Cardiac septum (tissue), 1 donor: ENCODE data around the gene NCLN. TPM values are rescaled to one million over a fixed set of nuclear protein-coding genes. Genes with fewer than 3 reads are reported as not detected.
"Not testable (repeated sequence)": the region's sequence is repeated elsewhere in the genome, so short reads cannot be mapped to it uniquely, and the experiment has no call there.

Source experiments
- DNase-seq: peaks from one replicate; pipeline ENCODE4 v3.0.0-alpha.2; 2020; ENCODE audit warnings: low spot score
- intact Hi-C: fragments of 100-400 bp; cut with DNase I; formaldehyde crosslinking; loops from one replicate; pipeline ENCODE4 v1.14.0; 2022
- total RNA-seq: library from RNA; stranded (reverse); fragmentation: NEBNext Ultra II Directional; extraction: Animal tissue kit (Norgen Biotek cat#: 25700); gene quantifications from one replicate; pipeline ENCODE4 v1.2.1, GENCODE V29; 2021
- donor health status: DM: no; HTN: no; CAD: no.

Gene NCLN
- total RNA-seq, 1 donor from 2014 or later = 19.0 TPM

DNA sequence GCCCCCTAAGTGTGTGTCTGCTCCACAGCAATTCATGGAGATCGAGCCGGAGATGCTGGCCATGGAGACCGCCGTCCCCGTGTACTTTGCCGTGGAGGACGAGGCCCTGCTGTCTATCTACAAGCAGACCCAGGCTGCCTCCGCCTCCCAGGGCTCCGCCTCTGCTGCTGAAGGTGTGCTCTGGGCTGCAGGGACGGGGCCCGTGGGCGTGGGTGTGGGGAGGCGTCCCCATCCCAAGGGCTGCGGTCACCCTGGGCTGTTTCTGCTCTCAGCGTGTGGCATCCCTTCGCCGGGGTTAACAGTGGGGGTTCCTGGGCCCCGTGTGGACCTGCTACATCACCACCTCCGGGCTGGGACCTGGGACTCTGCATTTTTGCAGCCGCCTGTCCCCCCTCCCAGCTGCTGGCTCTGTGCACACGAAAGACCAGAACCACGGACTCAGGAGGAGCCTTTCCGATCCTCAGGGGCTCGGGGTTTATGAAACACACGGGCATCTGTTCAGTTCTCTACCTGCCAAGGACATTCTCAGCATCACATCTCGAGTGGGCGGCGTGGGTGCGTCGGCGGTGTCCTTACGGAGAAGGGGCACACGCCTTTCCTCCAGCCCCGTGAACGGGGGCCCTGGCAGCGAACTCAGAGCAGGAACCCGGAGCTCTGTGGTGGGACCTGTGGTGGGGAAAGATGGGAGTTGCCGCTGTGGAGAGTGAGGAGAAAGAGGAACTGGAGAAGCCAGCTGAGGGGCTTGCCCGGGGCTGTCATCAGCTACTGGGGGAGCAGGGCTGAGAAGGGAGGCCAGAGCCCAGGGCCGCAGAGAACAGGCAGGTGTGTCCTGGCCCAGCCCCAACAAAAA lies 7.8 kb downstream of the NCLN start:
- intact Hi-C loops = no loop called here
- DNase-seq = no peak

DNA sequence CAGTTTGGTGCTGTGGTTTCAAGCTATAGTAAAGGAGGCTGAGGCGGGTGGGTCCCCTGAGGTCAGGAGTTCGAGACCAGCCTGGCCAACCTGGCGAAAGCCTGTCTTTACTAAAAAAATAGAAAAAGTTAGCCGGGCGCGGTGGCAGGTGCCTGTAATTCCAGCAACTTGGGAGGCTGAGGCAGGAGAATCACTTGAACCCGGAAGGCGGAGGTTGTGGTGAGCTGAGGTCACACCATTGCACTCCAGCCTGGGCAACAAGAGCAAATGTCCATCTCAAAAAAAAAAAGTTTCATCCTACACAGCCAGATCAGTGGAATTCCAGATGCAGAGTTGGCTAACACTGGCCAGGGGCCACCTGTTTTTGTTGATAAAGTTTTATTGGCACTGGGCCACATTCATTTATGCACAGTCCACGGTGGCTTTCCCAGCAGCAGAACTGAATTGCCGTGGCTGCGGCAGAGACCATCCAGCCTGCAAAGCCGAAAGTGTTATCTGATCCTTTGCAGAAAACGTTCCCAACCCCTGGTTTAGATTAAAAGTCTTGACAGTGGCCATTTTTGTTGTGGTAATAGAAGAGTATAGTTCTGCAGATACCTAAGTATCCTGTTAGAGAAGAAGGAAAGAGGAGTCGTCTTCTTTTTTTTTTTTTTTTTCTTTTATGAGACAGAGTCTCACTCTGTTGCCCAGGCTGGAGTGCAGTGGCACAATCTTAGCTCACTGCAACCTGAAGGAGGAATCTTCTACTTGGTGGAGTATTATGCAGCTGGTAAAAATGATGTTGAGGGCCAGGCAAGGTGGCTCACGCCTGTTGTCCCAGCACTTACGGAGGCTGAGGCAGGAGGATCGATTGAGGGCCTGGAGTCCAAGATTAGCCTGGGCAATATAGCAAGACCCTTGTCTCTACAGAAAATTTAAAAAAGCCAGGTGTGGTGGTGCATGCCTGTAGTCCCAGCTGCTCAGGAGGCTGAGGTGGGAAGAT lies 8.7 kb downstream of the NCLN start:
- intact Hi-C loops = no loop called here
- no peak for DNase-seq

DNA sequence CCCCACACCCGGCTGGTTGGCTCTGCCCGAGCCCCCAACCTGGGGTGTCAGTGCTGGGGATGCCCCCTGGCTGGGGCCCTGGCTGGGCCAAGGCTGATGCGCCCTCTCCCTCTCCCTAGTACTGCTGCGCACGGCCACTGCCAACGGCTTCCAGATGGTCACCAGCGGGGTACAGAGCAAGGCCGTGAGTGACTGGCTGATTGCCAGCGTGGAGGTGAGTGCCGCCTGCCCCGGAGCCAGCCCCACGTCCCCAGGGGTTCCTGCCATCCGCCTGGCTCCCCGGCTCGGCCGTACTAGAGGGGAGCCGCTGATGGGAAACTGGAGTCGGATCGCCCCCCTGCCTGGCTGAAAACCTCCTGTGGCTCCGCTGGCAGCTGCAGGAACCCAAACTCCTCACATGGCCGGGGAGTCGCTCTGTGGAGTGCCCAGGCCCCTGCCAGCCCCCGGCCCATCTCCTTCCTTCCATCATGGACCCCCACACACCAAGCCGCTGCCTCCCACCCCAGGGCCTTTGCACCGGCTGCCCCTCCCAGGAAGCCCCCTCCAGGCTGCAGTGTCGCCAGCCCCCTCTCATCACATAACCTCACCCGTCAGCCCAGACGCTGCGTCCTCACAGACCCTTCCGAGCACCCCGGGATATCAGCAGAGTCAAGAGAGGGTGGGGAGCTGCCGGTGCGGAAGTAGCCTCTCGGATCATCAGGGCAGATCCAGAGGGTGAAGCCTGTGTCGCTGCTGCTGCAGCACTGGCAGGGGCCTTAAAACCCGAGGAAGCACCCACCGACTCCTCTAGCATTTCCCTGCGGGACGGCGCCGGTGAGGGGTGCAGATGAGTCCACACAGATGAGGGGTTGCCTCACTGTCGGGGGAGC lies 10.6 kb downstream of the NCLN start:
- DNase-seq = no peak
- intact Hi-C loops = no loop called here

- intact Hi-C loops = no loop called here
- no peak for DNase-seq
Observed at GRCh38 chr19:3196933-3197205, 11.1 kb downstream of the NCLN start.

GRCh38 chr19:3198901-3199700 lies 13.4 kb downstream of the NCLN start:
- intact Hi-C loops = no loop called here

DNA sequence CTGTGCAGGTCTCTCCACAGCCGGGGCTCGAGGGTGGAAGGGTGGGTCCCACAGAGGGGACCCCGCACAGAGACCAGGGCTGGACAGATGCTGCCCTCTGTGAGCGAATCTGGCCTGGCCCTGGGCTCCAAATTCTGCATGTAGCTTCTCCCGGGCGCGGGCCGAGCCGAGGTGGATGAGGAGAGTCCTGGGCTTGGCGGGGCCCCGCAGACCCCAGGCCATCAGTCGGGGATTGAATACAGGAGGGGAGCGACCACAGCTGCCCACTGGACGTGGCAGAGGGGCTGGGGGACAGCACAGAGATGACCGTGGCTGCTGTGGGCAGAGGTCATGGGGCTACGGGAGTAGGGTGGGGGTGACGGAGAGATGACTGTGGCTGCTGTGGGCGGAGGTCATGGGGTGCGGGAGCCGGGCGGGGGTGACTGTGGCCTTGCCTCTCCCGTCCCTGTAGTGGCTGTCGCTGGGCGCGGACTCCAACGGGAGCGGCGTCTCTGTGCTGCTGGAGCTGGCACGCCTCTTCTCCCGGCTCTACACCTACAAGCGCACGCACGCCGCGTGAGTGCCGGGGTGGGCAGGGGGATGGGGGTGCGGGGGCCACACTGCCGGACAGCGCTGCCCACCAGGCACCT lies 15.5 kb downstream of the NCLN start:
- intact Hi-C loops = no loop called here
- no peak for DNase-seq

More at GRCh38 chr19:3198901-3199700, 13.4 kb downstream of the NCLN start:
- no peak for DNase-seq

GRCh38 chr19:3201911-3202310 lies 16.2 kb downstream of the NCLN start:
- intact Hi-C loops = no loop called here
- no peak for DNase-seq

DNA sequence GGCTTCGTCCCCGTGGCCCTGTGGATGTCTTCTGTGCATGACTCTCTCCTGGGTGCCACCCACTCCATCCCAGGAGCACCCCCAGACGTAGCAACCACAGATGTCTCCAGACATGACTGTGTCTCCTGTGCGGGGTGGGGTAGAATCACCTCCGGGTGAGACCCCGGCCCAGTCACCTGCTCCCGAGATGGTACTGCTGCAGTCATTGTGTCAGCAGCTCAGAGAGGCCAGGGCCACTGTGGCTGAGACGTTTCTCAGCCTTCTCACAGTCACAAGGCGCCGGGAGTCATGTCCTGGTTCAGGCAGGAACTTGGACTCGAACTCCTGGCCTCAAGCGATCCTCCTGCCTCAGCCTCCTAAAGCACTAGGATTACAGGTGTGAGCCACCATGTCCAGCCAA lies 16.6 kb downstream of the NCLN start:
- intact Hi-C loops = no loop called here
- DNase-seq = no peak

- DNase-seq = not testable (repeated sequence)
Observed at GRCh38 chr19:3202895-3203294, 17.2 kb downstream of the NCLN start.

GRCh38 chr19:3203805-3204645 lies 18.3 kb downstream of the NCLN start:
- intact Hi-C loops = no loop called here
- no peak for DNase-seq

More at GRCh38 chr19:3202895-3203294, 17.2 kb downstream of the NCLN start:
- intact Hi-C loops = not testable (repeated sequence)

DNA sequence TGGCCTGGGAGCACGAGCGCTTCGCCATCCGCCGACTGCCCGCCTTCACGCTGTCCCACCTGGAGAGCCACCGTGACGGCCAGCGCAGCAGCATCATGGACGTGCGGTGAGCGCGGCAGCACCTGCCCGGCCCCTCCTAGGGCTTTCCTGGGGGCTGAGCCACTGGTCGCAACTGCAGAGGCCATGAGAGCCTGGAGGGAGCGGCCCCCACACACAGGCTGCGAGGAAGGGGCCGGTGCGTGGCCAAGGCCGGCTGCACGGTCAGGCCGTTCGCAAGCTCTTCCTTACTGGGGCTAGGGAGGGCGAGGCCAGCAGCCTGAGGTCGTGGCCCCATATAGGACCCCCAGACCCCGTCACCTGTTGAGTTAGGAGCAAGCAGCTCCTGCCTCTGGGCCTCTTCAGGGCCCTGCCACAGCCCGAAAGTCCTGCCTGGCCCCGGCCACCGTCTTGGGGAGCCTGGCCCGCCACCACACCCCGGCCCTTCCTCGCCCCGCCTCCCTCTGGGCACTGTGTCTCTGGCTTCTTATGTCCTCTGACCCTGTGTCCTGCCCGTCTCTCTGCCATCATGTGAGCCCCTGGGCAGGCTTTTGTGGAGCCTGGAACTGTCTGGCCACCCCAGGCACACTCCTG lies 19.0 kb downstream of the NCLN start:
- intact Hi-C loops = no loop called here
- no peak for DNase-seq

- DNase-seq = no peak
- intact Hi-C loops = no loop called here
Observed at GRCh38 chr19:3206216-3206953, 20.7 kb downstream of the NCLN start.

DNA sequence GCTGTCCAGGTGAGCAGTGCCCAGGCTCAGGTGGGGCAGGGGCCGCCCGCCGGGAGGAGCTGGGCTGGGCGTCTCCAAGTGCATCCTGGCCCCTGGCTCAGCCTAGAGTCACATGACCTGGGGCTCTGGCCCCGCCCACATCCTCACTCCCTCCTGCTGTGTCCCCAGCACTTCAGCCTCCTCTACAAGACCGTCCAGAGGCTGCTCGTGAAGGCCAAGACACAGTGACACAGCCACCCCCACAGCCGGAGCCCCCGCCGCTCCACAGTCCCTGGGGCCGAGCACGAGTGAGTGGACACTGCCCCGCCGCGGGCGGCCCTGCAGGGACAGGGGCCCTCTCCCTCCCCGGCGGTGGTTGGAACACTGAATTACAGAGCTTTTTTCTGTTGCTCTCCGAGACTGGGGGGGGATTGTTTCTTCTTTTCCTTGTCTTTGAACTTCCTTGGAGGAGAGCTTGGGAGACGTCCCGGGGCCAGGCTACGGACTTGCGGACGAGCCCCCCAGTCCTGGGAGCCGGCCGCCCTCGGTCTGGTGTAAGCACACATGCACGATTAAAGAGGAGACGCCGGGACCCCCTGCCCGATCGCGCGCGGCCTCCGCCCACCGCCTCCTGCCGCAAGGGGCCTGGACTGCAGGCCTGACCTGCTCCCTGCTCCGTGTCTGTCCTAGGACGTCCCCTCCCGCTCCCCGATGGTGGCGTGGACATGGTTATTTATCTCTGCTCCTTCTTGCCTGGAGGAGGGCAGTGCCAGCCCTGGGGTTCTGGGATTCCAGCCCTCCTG lies 21.9 kb downstream of the NCLN start:
- intact Hi-C loops = no loop called here
- DNase-seq = no peak

GRCh38 chr19:3208317-3209207 lies 22.8 kb downstream of the NCLN start:
- intact Hi-C loops = no loop called here
- DNase-seq = no peak
